HL-60 (cell line): ENCODE data around the gene FAM110C.
"Not testable (repeated sequence)": the region's sequence is repeated elsewhere in the genome, so short reads cannot be mapped to it uniquely, and the experiment has no call there.

Experiments
- DNase-seq, 2 experiments: peaks; one replicate each; pipeline ENCODE4 v3.0.0-alpha.2; 2010 to 2020; ENCODE audit warnings: low read depth in 1 of 2, low spot score in 1 of 2
- H3K27ac ChIP-seq: fragments of 250-450 bp; sonication (Bioruptor Pico); replicated peaks from 2 replicates; pipeline ENCODE4 v1.5.1; 2020; ENCODE audit warnings: mild to moderate bottlenecking, moderate library complexity
- H3K27me3 ChIP-seq: fragments of 250-450 bp; sonication (Bioruptor Pico); 2 replicates; pipeline ENCODE4 v1.5.1; 2021; ENCODE audit warnings: mild to moderate bottlenecking, moderate library complexity; ENCODE audit not compliant: insufficient read depth, poor library complexity, severe bottlenecking
- H3K4me3 ChIP-seq: replicated peaks from 2 replicates; pipeline ENCODE4 v1.5.1; 2011; ENCODE audit warnings: mild to moderate bottlenecking, control low read depth, low read length; ENCODE audit not compliant: insufficient read depth
- GABPA ChIP-seq: IDR thresholded peaks from 2 replicates; pipeline ENCODE4 v1.6.1; 2012; ENCODE audit warnings: low read depth
- POLR2AphosphoS5 ChIP-seq: IDR thresholded peaks from 2 replicates; pipeline ENCODE4 v1.6.1; 2012; ENCODE audit warnings: low read depth
- SPI1 ChIP-seq: IDR thresholded peaks from 2 replicates; pipeline ENCODE4 v1.6.1; 2012; ENCODE audit warnings: low read depth, mild to moderate bottlenecking, borderline replicate concordance
- TF ChIP-seq, protein P1 (sequence below): IDR thresholded peaks from 2 replicates; pipeline ENCODE4 v1.6.1; 2012; ENCODE audit warnings: low read depth; ENCODE audit not compliant: insufficient replicate concordance
- TF ChIP-seq, protein P2 (sequence below): IDR thresholded peaks from one replicate; pipeline ENCODE4 v1.5.1; 2011; ENCODE audit warnings: low read length, control low read depth, inconsistent platforms; ENCODE audit not compliant: insufficient read depth

FAM110C gene

DNA sequence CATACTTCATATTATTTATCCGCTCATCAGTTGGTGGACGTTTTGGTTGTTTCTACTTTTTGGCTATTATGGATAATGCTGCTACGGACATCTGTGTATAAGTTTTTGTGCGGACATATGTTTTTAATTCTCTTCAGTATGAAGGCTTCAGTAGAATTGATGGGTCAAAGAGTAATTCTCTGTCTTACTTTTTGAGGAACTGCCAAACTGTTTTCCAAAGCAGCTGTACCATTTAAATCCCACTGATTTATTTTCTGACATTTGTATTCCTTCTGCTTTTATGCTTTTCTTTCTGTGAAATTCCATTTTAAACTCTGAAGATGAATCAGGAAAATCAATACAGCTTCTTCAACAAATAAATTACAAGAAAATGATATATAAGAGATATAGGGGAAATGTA is 20.8 kb downstream of the FAM110C start:
- H3K4me3 ChIP-seq = no peak overlapping the region
- H3K27ac ChIP-seq = no peak overlapping the region
- DNase-seq = no peak
- peaks cover 2% of the 10 kb centered on the region for H3K27me3 ChIP-seq
- no peak for TF ChIP-seq GABPA
- no peak for TF ChIP-seq POLR2AphosphoS5
- TF ChIP-seq, protein P1, sequence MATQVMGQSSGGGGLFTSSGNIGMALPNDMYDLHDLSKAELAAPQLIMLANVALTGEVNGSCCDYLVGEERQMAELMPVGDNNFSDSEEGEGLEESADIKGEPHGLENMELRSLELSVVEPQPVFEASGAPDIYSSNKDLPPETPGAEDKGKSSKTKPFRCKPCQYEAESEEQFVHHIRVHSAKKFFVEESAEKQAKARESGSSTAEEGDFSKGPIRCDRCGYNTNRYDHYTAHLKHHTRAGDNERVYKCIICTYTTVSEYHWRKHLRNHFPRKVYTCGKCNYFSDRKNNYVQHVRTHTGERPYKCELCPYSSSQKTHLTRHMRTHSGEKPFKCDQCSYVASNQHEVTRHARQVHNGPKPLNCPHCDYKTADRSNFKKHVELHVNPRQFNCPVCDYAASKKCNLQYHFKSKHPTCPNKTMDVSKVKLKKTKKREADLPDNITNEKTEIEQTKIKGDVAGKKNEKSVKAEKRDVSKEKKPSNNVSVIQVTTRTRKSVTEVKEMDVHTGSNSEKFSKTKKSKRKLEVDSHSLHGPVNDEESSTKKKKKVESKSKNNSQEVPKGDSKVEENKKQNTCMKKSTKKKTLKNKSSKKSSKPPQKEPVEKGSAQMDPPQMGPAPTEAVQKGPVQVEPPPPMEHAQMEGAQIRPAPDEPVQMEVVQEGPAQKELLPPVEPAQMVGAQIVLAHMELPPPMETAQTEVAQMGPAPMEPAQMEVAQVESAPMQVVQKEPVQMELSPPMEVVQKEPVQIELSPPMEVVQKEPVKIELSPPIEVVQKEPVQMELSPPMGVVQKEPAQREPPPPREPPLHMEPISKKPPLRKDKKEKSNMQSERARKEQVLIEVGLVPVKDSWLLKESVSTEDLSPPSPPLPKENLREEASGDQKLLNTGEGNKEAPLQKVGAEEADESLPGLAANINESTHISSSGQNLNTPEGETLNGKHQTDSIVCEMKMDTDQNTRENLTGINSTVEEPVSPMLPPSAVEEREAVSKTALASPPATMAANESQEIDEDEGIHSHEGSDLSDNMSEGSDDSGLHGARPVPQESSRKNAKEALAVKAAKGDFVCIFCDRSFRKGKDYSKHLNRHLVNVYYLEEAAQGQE = no peak
- TF ChIP-seq SPI1 = no peak
- TF ChIP-seq, protein P2, sequence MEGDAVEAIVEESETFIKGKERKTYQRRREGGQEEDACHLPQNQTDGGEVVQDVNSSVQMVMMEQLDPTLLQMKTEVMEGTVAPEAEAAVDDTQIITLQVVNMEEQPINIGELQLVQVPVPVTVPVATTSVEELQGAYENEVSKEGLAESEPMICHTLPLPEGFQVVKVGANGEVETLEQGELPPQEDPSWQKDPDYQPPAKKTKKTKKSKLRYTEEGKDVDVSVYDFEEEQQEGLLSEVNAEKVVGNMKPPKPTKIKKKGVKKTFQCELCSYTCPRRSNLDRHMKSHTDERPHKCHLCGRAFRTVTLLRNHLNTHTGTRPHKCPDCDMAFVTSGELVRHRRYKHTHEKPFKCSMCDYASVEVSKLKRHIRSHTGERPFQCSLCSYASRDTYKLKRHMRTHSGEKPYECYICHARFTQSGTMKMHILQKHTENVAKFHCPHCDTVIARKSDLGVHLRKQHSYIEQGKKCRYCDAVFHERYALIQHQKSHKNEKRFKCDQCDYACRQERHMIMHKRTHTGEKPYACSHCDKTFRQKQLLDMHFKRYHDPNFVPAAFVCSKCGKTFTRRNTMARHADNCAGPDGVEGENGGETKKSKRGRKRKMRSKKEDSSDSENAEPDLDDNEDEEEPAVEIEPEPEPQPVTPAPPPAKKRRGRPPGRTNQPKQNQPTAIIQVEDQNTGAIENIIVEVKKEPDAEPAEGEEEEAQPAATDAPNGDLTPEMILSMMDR = no peak

DNA sequence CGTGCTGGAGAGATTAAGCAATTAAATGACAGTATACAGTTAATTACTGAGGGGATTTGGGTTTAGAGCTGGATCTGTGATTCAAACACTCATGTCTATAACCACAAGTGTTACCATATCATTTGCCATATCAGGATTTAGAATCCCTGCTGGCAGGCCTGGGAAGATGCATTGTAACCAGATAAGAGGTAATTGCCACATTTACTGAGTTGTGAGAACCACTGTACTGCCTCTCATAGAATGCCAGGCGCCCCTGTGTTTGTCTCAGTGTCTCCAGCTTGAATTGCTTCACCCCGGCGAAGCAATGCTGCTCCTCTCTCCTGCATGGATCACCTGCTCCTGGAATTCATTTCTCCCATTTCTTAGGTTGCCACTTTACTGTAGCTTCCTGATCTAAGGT is 21.7 kb downstream of the FAM110C start:
- H3K4me3 ChIP-seq, H3K27me3 ChIP-seq, DNase-seq, H3K27ac ChIP-seq: not testable (repeated sequence)

DNA sequence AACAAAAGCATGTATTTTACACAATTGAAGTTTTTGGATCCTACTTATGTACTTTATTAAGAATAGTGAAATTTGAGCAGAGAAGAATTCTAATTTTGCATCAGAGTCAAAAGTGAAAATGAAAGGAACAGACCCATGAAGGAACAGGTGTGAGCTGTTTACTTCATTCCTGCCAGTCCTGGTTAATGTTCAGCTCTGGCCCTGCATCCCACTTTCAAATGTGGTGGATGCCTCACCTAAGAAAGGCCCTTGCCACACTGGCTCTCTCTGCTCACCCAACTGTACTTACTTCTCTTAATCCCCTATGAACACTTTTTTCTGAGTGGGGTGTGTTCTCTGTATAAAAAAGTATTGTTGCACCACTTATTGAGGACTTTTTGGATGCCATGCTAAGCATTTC is 22.2 kb downstream of the FAM110C start:
- TF ChIP-seq GABPA = no peak
- TF ChIP-seq SPI1 = no peak
- TF ChIP-seq, protein P1 = no peak
- TF ChIP-seq, protein P2 = no peak
- TF ChIP-seq POLR2AphosphoS5 = no peak

DNA sequence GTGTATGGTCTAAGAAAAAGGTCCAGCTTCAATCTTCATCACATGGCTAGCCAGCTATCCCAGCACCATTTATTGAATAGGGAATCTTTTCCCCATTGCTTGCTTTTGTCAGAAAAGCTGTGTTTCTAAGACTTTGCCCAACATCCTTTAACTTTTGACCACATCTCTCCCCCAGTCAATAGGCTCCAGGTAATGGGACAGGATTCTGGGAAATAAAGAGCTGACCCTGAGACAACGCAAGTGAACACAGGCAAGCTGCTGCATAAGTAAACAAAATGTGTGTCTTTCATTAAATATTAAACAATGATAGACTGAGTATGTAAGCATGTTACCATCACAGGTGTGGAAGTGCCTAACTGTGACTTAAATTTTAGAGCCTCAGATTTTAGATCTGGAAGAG is 23.0 kb downstream of the FAM110C start:
- Histone ChIP-seq H3K27me3 (peaks cover 2% of the 10 kb centered on the region), H3K27ac (no peak overlapping the region)
- TF ChIP-seq GABPA = no peak
- TF ChIP-seq SPI1 = no peak
- no peak for TF ChIP-seq POLR2AphosphoS5
- TF ChIP-seq, protein P2 = no peak
- TF ChIP-seq, protein P1 = no peak

More for the DNA sequence above, 22.2 kb downstream of the FAM110C start:
- Histone ChIP-seq H3K27me3 (peaks cover 2% of the 10 kb centered on the region), H3K4me3 (no peak overlapping the region), H3K27ac (no peak overlapping the region)
- no peak for DNase-seq

DNA sequence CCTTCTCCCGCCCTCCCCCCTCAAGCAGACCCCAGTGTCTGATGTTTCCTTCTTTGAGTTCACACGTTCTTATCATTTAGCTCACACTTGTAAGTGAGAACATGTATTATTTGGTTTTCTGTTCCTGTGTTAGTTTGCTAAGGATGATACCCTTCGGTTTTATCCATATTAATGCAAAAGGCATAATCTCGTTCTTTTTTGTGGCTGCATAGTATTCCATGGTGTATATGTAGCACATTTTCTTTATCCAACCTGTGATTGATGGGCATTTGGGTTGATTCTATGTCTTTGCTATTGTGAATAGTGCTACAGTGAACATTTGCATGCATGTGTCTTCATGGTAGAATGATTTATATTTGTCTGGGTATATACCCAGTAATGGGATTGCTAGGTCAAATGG is 24.1 kb downstream of the FAM110C start:
- not testable (repeated sequence) for DNase-seq

More for the DNA sequence above, 23.0 kb downstream of the FAM110C start:
- H3K4me3 ChIP-seq = no peak overlapping the region
- no peak for DNase-seq

DNA sequence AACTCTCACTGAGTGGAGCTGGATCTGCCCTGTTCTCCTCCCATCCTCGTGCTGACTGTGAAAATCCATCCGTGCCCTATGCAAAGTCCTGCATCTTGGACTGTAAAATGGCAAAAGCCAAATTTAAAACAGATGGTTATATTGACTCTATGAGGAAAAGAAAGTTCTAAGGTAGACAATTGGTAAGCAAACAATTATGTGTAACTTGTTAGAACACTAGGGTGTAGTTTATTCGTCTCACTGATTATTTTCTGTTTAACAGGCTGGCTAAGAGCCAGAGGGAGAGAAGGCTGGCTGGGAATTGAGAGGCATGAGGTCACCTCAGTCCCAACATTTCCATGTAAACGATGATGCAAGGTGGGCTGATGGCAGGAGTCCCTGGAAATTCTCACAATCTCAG is 26.0 kb downstream of the FAM110C start:
- H3K4me3 ChIP-seq, DNase-seq, H3K27me3 ChIP-seq, H3K27ac ChIP-seq: not testable (repeated sequence)

More for the DNA sequence above, 24.1 kb downstream of the FAM110C start:
- not testable (repeated sequence) for H3K27me3 ChIP-seq, H3K27ac ChIP-seq, H3K4me3 ChIP-seq
